Adipose tissue (tissue), 3 donors: ENCODE results near the gene RMND5B. TPM values are rescaled to one million over a fixed set of nuclear protein-coding genes. Genes with fewer than 3 reads are reported as not detected.
"Not testable (repeated sequence)": the region's sequence is repeated elsewhere in the genome, so short reads cannot be mapped to it uniquely, and the experiment has no call there.

Experiments
- H3K27ac ChIP-seq: one replicate; pipeline ENCODE4 v1.5.1; 2013; ENCODE audit warnings: low read depth, low read length
- WGBS, 3 donors: extraction: QIAGEN DNeasy Blood & Tissue Kit; methylation state at CpG; one replicate each; pipeline ENCODE4 v1.1.7; 2013; 5-methylcytosine and 5-hydroxymethylcytosine counted together
- polyA plus RNA-seq, 3 donors: library from polyadenylated mRNA; stranded (reverse); fragments of 200-250 nt; gene quantifications; one replicate each; pipeline ENCODE4 v1.2.3, GENCODE V29; 2013
- donor health status: healthy with polysubstance abuse.
- donor health status: Bipolar disorder and iron deficiency.
- donor health status: healthy.

The RMND5B gene
- polyA plus RNA-seq, result 10 to 100 TPM; 19.7 to 35.0 (median 32.9) TPM

- WGBS, 3 donors, result 0 to 1% (median 1%) methylated on average over 92 to 102 of the region's 102 CpGs
- H3K27ac ChIP-seq, result no peak within 1 kb of the TSS
Observed at GRCh38 chr5:178130576-178131445, at the start of gene RMND5B. Gene RMND5B (plus strand): TSS chr5:178131014. CDS start chr5:178138120, 7,106 bp downstream.

GRCh38 chr5:178081571-178082243, 49.1 kb upstream of the RMND5B start:
- no peak overlapping the region for H3K27ac ChIP-seq
- 51 to 86% (median 81%) methylated on average over 11 to 12 of the region's 12 CpGs for WGBS, 3 donors

- no peak overlapping the region for H3K27ac ChIP-seq
- WGBS, 3 donors, result 65 to 75% (median 68%) methylated on average over 6 of the region's 6 CpGs
Observed at GRCh38 chr5:178083922-178084321, 46.9 kb upstream of the RMND5B start.

GRCh38 chr5:178085316-178085715, 45.5 kb upstream of the RMND5B start:
- 52 to 70% (median 62%) methylated on average over 6 of the region's 6 CpGs for WGBS, 3 donors
- no peak overlapping the region for H3K27ac ChIP-seq

- no peak overlapping the region for H3K27ac ChIP-seq
Observed at GRCh38 chr5:178086266-178086665, 44.5 kb upstream of the RMND5B start.

GRCh38 chr5:178087199-178087598, 43.6 kb upstream of the RMND5B start:
- 47 to 87% (median 82%) methylated on average over 5 of the region's 5 CpGs for WGBS, 3 donors

More at GRCh38 chr5:178086266-178086665, 44.5 kb upstream of the RMND5B start:
- WGBS, 3 donors, result 30 to 56% (median 42%) methylated on average over 25 of the region's 25 CpGs

GRCh38 chr5:178090856-178091255, 40.0 kb upstream of the RMND5B start:
- no peak overlapping the region for H3K27ac ChIP-seq
- WGBS, 3 donors, result 88 to 94% (median 92%) methylated on average over 6 of the region's 6 CpGs

More at GRCh38 chr5:178087199-178087598, 43.6 kb upstream of the RMND5B start:
- H3K27ac ChIP-seq, result not testable (repeated sequence)

- whole genome bisulfite sequencing, 3 donors, result 55 to 71% (median 68%) methylated on average over 2 of the region's 2 CpGs
- H3K27ac ChIP-seq, result no peak overlapping the region
Observed at GRCh38 chr5:178093134-178093533, 37.7 kb upstream of the RMND5B start.

- 69 to 75% (median 73%) methylated on average over 9 of the region's 9 CpGs for WGBS, 3 donors
- no peak overlapping the region for H3K27ac ChIP-seq
Observed at GRCh38 chr5:178094345-178094744, 36.5 kb upstream of the RMND5B start.

- 89 to 95% (median 95%) methylated on average over 7 of the region's 7 CpGs for WGBS, 3 donors
- H3K27ac ChIP-seq, result no peak overlapping the region
Observed at GRCh38 chr5:178098685-178099084, 32.1 kb upstream of the RMND5B start.

GRCh38 chr5:178103612-178104011, 27.2 kb upstream of the RMND5B start:
- 84 to 88% (median 87%) methylated on average over 12 of the region's 12 CpGs for WGBS, 3 donors
- no peak overlapping the region for H3K27ac ChIP-seq

GRCh38 chr5:178104492-178104891, 26.3 kb upstream of the RMND5B start:
- no peak overlapping the region for H3K27ac ChIP-seq
- WGBS, 3 donors, result 35 to 47% (median 36%) methylated on average over 4 to 5 of the region's 5 CpGs

GRCh38 chr5:178106086-178106485, 24.7 kb upstream of the RMND5B start:
- H3K27ac ChIP-seq, result no peak overlapping the region
- 67 to 71% (median 67%) methylated on average over 4 of the region's 4 CpGs for WGBS, 3 donors

GRCh38 chr5:178106556-178107239, 24.1 kb upstream of the RMND5B start:
- 71 to 79% (median 77%) methylated on average over 13 of the region's 13 CpGs for WGBS, 3 donors
- no peak overlapping the region for H3K27ac ChIP-seq

- H3K27ac ChIP-seq, result no peak overlapping the region
- WGBS, 3 donors, result 57 to 63% (median 61%) methylated on average over 5 of the region's 5 CpGs
Observed at GRCh38 chr5:178107756-178108310, 23.0 kb upstream of the RMND5B start.

GRCh38 chr5:178108446-178108845, 22.4 kb upstream of the RMND5B start:
- no peak overlapping the region for H3K27ac ChIP-seq
- 73 to 83% (median 73%) methylated on average over 7 of the region's 7 CpGs for WGBS, 3 donors

GRCh38 chr5:178108966-178109365, 21.8 kb upstream of the RMND5B start:
- H3K27ac ChIP-seq, result no peak overlapping the region

GRCh38 chr5:178110511-178110910, 20.3 kb upstream of the RMND5B start:
- 83 to 93% (median 93%) methylated on average over 9 of the region's 9 CpGs for WGBS, 3 donors
- no peak overlapping the region for H3K27ac ChIP-seq

GRCh38 chr5:178111925-178112324, 18.9 kb upstream of the RMND5B start:
- 33 to 49% (median 37%) methylated on average over 3 of the region's 3 CpGs for WGBS, 3 donors
- H3K27ac ChIP-seq, result no peak overlapping the region
